Endothelial cell (in vitro differentiated cells): ENCODE data around the gene USP35. TPM values are rescaled to one million over a fixed set of nuclear protein-coding genes. Genes with fewer than 3 reads are reported as not detected.

Source experiments
- DNase-seq: peaks from one replicate; pipeline ENCODE4 v3.0.0; 2021; ENCODE audit warnings: low spot score
- H3K27ac Mint-ChIP-seq: one replicate; pipeline ENCODE4 v1.8.0; 2021; ENCODE audit warnings: mixed read lengths, inconsistent platforms; ENCODE audit not compliant: unreplicated experiment
- H3K27me3 Mint-ChIP-seq: one replicate; pipeline ENCODE4 v1.8.0; 2021; ENCODE audit warnings: mild to moderate bottlenecking, moderate library complexity, mixed read lengths, inconsistent platforms; ENCODE audit not compliant: unreplicated experiment
- H3K36me3 Mint-ChIP-seq: one replicate; pipeline ENCODE4 v1.8.0; 2021; ENCODE audit warnings: mild to moderate bottlenecking, low read depth, mixed read lengths, inconsistent platforms; ENCODE audit not compliant: unreplicated experiment
- H3K4me1 Mint-ChIP-seq: one replicate; pipeline ENCODE4 v1.8.0; 2021; ENCODE audit warnings: mild to moderate bottlenecking, mixed read lengths, inconsistent platforms; ENCODE audit not compliant: unreplicated experiment
- H3K4me3 Mint-ChIP-seq: one replicate; pipeline ENCODE4 v1.8.0; 2021; ENCODE audit warnings: mild to moderate bottlenecking, mixed read lengths, inconsistent platforms; ENCODE audit not compliant: unreplicated experiment
- H3K9me3 Mint-ChIP-seq: one replicate; pipeline ENCODE4 v1.8.0; 2021; ENCODE audit warnings: mixed read lengths, inconsistent platforms; ENCODE audit not compliant: unreplicated experiment
- CTCF ChIP-seq: fragments of 200-600 bp; sonication (generic); IDR thresholded peaks from one replicate; pipeline ENCODE4 v1.5.0; 2021; ENCODE audit warnings: antibody characterized with exemption; ENCODE audit not compliant: unreplicated experiment
- total RNA-seq: library from RNA; stranded (reverse); fragmentation: NEBNext Ultra II Directional; extraction: Animal tissue kit (Norgen Biotek cat#: 25700); gene quantifications from one replicate; pipeline ENCODE4 v1.2.1, GENCODE V29; 2021; ENCODE audit not compliant: unreplicated experiment

The USP35 gene
- total RNA-seq, 1 donor from 2014 or later = 26.0 TPM

- peaks cover 49% of the 10 kb centered on the region for H3K36me3 Mint-ChIP-seq
- no peak overlapping the region for H3K4me3 Mint-ChIP-seq
- peaks cover 11% of the 10 kb centered on the region for H3K4me1 Mint-ChIP-seq
- H3K27ac Mint-ChIP-seq = no peak overlapping the region
- H3K9me3 Mint-ChIP-seq = no peaks in the 10 kb centered on the region
- peaks cover 8% of the 10 kb centered on the region for H3K27me3 Mint-ChIP-seq
- no peak for TF ChIP-seq CTCF
- no peak for DNase-seq
Observed at GRCh38 chr11:78177216-78177615, 11.5 kb upstream of the USP35 start.

DNA sequence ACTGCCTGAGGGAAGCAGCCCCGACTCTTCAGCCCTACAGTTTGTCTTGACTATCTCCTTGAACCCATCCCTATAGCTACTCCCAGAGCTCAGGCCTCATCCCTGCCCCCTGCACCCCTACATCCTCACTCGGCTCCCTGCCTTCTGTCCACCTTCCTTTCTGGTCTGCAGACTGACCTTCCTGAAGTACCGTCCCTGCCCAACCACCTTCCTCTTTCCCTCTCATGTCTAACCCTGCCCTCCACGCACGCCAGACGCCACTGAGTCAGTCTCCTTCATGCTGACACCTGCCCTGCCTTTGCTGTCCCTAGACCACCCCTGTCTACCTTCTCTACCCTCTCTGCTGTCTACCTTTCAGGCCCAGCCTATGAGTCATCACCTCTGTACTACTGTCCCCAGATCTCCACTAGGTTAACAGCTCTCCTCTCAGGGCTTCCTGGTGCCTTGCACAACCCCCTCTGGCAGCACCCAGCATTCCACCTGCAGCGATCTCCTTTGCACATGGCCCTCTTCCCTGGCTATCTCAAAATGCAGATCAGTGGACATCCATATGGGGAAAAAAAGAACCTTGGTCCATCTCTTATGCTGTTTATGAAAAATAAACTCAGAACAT is 9.2 kb upstream of the USP35 start:
- peaks cover 8% of the 10 kb centered on the region for H3K27me3 Mint-ChIP-seq
- H3K27ac Mint-ChIP-seq = peak overlapping the region; percentile 19
- no peak for TF ChIP-seq CTCF
- peaks cover 25% of the 10 kb centered on the region for H3K36me3 Mint-ChIP-seq
- H3K4me1 Mint-ChIP-seq = peaks cover 11% of the 10 kb centered on the region
- H3K9me3 Mint-ChIP-seq = no peaks in the 10 kb centered on the region
- DNase-seq = no peak
- H3K4me3 Mint-ChIP-seq = no peak overlapping the region

DNA sequence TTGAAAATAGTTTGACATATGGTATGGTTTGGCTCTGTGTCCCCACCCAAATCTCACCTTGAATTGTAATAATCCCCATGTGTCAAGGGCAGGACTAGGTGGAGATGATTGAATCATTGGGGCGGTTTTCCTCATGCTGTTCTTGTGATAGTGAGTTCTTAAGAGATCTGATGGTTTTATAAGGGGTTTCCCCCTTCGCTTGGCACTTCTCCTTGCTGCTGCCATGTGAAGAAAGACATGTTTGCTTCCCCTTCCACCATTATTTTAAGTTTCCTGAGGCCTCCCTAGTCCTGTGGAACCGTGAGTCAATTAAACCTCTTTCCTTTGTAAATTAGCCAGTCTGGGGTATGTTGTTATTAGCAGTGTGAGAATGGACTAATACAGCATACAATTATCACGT is 8.0 kb upstream of the USP35 start:
- no peak overlapping the region for H3K27ac Mint-ChIP-seq
- peaks cover 19% of the 10 kb centered on the region for H3K36me3 Mint-ChIP-seq
- H3K4me3 Mint-ChIP-seq = no peak overlapping the region
- no peak for TF ChIP-seq CTCF
- peaks cover 11% of the 10 kb centered on the region for H3K4me1 Mint-ChIP-seq
- no peaks in the 10 kb centered on the region for H3K9me3 Mint-ChIP-seq
- H3K27me3 Mint-ChIP-seq = peaks cover 8% of the 10 kb centered on the region
- DNase-seq = no peak

- H3K27ac Mint-ChIP-seq = no peak overlapping the region
- DNase-seq = no peak
- peaks cover 17% of the 10 kb centered on the region for H3K36me3 Mint-ChIP-seq
- peaks cover 8% of the 10 kb centered on the region for H3K27me3 Mint-ChIP-seq
- H3K4me1 Mint-ChIP-seq = peaks cover 11% of the 10 kb centered on the region
- TF ChIP-seq CTCF = no peak
- no peaks in the 10 kb centered on the region for H3K9me3 Mint-ChIP-seq
- no peak overlapping the region for H3K4me3 Mint-ChIP-seq
Observed at GRCh38 chr11:78181185-78181584, 7.5 kb upstream of the USP35 start.

DNA sequence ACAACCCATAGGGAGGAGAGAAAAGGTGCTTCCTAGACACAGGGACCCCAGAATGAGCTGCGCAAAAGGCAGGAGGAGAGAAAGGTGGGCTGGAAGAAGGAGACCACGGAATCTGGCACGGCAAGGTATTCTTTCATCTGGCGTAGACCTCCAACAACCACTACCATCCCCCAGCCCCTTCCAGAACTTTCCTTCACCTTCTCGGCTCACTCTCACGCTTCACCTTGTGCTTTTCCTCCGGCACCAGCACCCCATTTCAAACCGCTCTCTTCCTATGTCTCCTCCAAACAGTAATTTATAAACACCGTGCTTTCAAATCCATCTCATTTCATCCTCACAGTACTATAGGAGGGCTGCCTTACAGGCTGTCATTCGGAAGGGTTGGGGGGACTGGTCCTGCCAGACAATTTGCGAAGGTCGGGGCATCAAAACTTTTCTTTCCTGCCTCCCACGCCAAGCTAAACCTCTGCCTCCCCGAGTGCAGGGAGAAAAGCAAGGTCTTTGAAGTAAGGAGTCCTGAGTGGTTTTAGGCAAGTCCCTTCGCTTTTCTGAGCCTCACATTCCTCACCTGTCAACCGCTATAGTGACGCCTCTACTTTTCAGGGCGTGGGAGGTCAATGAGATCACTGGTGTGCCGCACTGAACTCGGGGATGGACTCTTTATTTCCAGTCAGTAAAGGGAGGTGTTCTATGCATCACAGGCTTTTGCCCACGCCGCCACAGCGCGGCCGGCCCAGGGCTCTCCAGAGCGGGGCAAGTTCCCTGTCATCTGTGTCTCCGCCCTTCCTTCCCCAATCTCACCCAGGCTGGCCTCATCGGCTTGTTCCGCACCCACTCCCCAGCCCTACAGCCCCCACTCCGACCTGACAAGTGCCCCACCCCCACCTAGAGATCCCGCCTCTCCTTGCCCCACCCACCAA is 1.1 kb upstream of the USP35 start:
- Mint-ChIP-seq H3K4me3 (peak overlapping the region; percentile 99), H3K27me3 (peaks cover 5% of the 10 kb centered on the region), H3K27ac (peak overlapping the region; percentile 57), H3K4me1 (peaks cover 28% of the 10 kb centered on the region), H3K9me3 (no peaks in the 10 kb centered on the region), H3K36me3 (peaks cover 6% of the 10 kb centered on the region)
- DNase-seq = no peak
- TF ChIP-seq CTCF = no peak
